ENCODE data around the gene ATF5.

The ATF5 gene

DNA sequence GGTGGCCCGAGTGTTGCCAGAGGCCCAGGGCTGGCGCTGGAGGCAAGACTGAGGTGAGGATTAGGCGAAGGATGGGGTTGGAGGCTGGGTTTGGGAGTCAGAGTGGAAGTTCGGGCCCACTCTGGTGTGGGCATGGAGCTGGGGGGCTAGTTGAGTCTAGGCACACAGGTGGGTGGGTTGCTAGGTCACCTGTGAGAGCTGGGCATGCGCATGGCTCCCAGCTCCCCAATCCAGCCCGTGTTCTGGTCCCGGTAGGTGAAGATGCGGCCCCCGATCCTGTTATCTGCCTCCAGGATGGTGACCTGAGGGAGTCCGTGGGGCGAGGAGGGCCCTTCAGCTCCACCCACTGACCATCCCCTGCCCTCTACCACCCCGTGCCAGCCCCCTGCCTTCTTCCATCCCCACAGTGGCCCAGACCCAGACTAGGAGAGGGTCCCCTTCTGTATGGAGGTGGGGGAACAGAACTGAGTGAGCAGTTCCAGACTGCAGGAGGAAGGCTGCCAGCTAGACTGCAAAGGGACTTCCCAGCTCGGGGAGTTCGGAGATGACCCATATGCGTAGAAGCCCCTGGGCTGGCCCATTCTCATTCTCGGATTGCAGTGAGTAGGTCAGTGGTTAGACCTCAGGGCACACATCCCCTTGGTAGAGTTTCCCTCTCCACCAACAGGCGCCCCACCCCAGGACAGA, 34.0 kb upstream of the ATF5 start:
- H4K20me1 ChIP-seq (ENCODE audit: low read depth, low read length) = no peaks in the 10 kb centered on the region
- H3K4me2 ChIP-seq (ENCODE audit: low read depth, low read length, poor library complexity, severe bottlenecking) = no peak overlapping the region
- no peak overlapping the region for H3K27ac ChIP-seq (ENCODE audit: low read depth, low read length)
- H3K79me2 ChIP-seq (ENCODE audit: insufficient read depth, low read length) = no peaks in the 10 kb centered on the region
- H3K36me3 ChIP-seq (ENCODE audit: low read length) = no peaks in the 10 kb centered on the region
- H3K9me2 ChIP-seq (replicated peaks; ENCODE audit: insufficient read depth, low read length) = no peaks in the 10 kb centered on the region
- H3K9me3 ChIP-seq (ENCODE audit: insufficient read depth, low read length) = no peaks in the 10 kb centered on the region
- 0 out of 2 replicates have a peak, but pooled peaks cover 6% of the 10 kb centered on the region for H3F3A ChIP-seq (ENCODE audit: insufficient read depth)
- H3K27me3 ChIP-seq (ENCODE audit: low read length) = no peaks in the 10 kb centered on the region
- no peak overlapping the region for H2AFZ ChIP-seq (ENCODE audit: low read depth, low read length, severe bottlenecking)
- no peak overlapping the region for H3K4me3 ChIP-seq (ENCODE audit: insufficient read depth, low read length, poor library complexity, severe bottlenecking)
- no peak overlapping the region for H3K9ac ChIP-seq (ENCODE audit: low read length)
- TF ChIP-seq, protein P1, sequence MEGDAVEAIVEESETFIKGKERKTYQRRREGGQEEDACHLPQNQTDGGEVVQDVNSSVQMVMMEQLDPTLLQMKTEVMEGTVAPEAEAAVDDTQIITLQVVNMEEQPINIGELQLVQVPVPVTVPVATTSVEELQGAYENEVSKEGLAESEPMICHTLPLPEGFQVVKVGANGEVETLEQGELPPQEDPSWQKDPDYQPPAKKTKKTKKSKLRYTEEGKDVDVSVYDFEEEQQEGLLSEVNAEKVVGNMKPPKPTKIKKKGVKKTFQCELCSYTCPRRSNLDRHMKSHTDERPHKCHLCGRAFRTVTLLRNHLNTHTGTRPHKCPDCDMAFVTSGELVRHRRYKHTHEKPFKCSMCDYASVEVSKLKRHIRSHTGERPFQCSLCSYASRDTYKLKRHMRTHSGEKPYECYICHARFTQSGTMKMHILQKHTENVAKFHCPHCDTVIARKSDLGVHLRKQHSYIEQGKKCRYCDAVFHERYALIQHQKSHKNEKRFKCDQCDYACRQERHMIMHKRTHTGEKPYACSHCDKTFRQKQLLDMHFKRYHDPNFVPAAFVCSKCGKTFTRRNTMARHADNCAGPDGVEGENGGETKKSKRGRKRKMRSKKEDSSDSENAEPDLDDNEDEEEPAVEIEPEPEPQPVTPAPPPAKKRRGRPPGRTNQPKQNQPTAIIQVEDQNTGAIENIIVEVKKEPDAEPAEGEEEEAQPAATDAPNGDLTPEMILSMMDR (IDR thresholded peaks at IDR 0.05; ENCODE audit: insufficient read depth, low read length, poor library complexity, severe bottlenecking) = no peak
- TF ChIP-seq EZH2phosphoT487 (conservative IDR thresholded peaks at IDR 0.05; ENCODE audit: low read length) = no peak

GRCh38 chr19:49895566-49896297, 33.3 kb upstream of the ATF5 start:
- H3K9me3 ChIP-seq (ENCODE audit: insufficient read depth, low read length) = no peaks in the 10 kb centered on the region
- H3K27me3 ChIP-seq (ENCODE audit: low read length) = no peaks in the 10 kb centered on the region
- no peaks in the 10 kb centered on the region for H3K79me2 ChIP-seq (ENCODE audit: insufficient read depth, low read length)
- peak overlapping the region; percentile 65 for H3K4me2 ChIP-seq (ENCODE audit: low read depth, low read length, poor library complexity, severe bottlenecking)
- 0 out of 2 replicates have a peak, but pooled peaks cover 6% of the 10 kb centered on the region for H3F3A ChIP-seq (ENCODE audit: insufficient read depth)
- H3K27ac ChIP-seq (ENCODE audit: low read depth, low read length) = no peak overlapping the region
- no peak overlapping the region for H2AFZ ChIP-seq (ENCODE audit: low read depth, low read length, severe bottlenecking)
- no peaks in the 10 kb centered on the region for H3K36me3 ChIP-seq (ENCODE audit: low read length)
- H3K9ac ChIP-seq (ENCODE audit: low read length) = no peak overlapping the region; the same call in 1 of the 2 replicates
- no peak for TF ChIP-seq EZH2phosphoT487 (conservative IDR thresholded peaks at IDR 0.05; ENCODE audit: low read length)
- TF ChIP-seq, protein P1 (IDR thresholded peaks at IDR 0.05; ENCODE audit: insufficient read depth, low read length, poor library complexity, severe bottlenecking) = no peak
- no peak overlapping the region for H3K4me3 ChIP-seq (ENCODE audit: insufficient read depth, low read length, poor library complexity, severe bottlenecking)
- no peaks in the 10 kb centered on the region for H3K9me2 ChIP-seq (replicated peaks; ENCODE audit: insufficient read depth, low read length)
- no peaks in the 10 kb centered on the region for H4K20me1 ChIP-seq (ENCODE audit: low read depth, low read length)

DNA sequence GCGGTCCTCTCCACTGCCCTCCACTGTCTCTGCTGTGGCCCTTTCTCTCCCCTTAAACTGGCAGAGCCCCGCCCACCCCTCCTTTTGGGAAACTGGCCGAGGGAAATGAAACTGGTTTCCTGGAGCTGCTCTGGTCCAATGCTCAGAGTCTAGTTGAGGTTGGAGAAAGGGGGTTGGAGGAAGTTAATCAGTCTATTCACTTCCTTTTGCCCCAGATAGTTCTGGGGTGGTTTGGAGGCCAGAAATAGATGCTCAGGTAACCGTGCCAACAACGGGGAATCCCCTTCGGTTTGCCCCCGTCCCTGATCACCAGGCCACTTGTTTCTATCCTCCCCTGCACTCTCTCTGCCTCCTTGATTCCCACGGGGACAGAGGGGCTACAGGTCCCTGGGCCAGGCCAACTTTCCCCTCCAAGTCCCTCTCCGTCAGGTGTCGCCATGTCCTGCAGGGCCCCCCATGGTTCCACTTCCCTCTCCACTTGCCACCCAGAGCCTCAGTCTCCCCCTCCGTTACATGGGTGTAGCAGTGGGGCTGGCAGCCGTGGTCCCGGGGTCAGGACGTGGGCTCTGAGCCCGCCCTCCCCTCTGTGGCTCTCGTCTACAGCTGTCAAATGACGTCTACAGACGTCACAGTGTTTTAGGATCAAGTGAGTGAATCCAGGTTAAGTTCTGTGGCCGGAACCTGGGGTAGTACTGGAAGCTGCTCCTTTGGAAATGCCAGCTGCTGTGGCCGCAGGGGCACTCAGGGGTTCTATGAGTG, 32.0 kb upstream of the ATF5 start, which contains the start of gene IL4I1:
IL4I1 (minus strand) TSS at position 25 of the 759 bp plus-strand sequence. CDS start 727 bp downstream, outside the sequence.
- H3K4me3 ChIP-seq (ENCODE audit: insufficient read depth, low read length, poor library complexity, severe bottlenecking) = peak within 1 kb of the TSS; percentile 19
- peak within 1 kb of the TSS; percentile 52 for H3K27ac ChIP-seq (ENCODE audit: low read depth, low read length)
- peak within 1 kb of the TSS; percentile 42; the same call in 1 of the 2 replicates for H3K9ac ChIP-seq (ENCODE audit: low read length)

More for the DNA sequence above, 32.0 kb upstream of the ATF5 start, which contains the start of gene IL4I1:
- Histone ChIP-seq H2AFZ (ENCODE audit: low read depth, low read length, severe bottlenecking) (no peak within 1 kb of the TSS), H3K9me2 (replicated peaks; ENCODE audit: insufficient read depth, low read length) (no peaks in the 10 kb centered on the region), H4K20me1 (ENCODE audit: low read depth, low read length) (no peaks in the 10 kb centered on the region), H3K9me3 (ENCODE audit: insufficient read depth, low read length) (no peaks in the 10 kb centered on the region), H3K79me2 (ENCODE audit: insufficient read depth, low read length) (no peaks in the 10 kb centered on the region), H3F3A (ENCODE audit: insufficient read depth) (0 out of 2 replicates have a peak, but pooled peaks cover 6% of the 10 kb centered on the region), H3K4me2 (ENCODE audit: low read depth, low read length, poor library complexity, severe bottlenecking) (peak within 1 kb of the TSS; percentile 65), H3K27me3 (ENCODE audit: low read length) (no peaks in the 10 kb centered on the region), H3K36me3 (ENCODE audit: low read length) (no peaks in the 10 kb centered on the region)
- TF ChIP-seq EZH2phosphoT487 (conservative IDR thresholded peaks at IDR 0.05; ENCODE audit: low read length) = no peak
- TF ChIP-seq, protein P1 (IDR thresholded peaks at IDR 0.05; ENCODE audit: insufficient read depth, low read length, poor library complexity, severe bottlenecking) = no peak

Data from SU-DHL-6 (cell line).